HG03066 (cell line): Measurements from ENCODE around the gene ANXA11.
"Not testable (repeated sequence)": the region's sequence is repeated elsewhere in the genome, so short reads cannot be mapped to it uniquely, and the experiment has no call there.

Source experiments
- ATAC-seq: cut with Tn5 transposase; IDR thresholded peaks from one replicate; pipeline ENCODE4 v1.9.1; 2021; ENCODE audit warnings: low read depth; ENCODE audit not compliant: unreplicated experiment

ANXA11 gene

DNA sequence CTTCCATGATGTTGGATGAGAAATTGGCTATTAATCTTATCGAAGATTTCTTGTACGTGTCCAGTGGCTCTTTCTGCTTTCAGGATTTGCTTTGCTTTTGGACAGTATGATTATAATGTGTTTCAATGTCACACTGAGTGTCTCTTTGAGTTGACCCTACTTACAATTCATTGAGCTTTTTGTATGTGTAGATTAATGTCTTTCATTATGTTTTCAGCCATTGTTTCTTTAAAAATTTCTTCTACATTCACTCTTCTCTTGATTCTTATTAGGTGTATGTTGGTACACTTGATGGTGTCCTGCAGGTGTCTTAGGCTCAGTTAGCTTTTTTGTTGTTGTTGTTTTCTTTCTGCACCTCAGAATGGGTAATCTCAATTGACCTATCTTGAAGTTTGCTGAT lies 56.2 kb downstream of the ANXA11 start:
- no peak for ATAC-seq

DNA sequence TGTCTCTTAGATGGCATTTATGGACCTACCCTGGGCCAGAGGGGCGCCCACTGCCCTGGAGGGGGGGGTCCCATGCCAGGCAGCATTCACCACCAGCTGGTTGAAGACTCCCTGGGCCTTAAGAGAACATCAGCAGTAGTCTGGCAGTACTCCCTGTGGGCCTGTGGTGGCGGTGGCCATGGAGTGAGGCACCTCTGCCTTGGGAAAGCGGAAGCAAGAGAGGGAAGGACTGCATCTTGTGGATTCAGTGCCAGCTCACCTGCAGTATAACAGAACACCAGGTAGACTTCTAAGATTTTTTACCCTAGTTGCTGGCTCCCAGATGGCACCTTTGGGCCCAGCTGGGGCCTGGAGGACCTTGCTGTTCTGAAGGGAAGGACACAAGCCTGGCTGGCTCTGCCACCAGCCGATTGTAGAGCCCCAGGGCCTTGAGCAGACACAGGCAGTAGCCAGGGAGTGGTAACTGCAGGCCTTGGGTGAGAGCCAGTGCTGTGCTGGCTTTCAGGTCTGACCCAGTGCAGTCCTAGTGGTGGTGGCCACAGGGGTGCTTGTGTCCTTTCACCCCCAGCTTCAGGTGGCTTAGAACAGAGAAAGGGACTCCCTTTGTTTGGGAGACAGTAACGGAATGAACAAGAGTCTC lies 57.1 kb downstream of the ANXA11 start:
- ATAC-seq = no peak

DNA sequence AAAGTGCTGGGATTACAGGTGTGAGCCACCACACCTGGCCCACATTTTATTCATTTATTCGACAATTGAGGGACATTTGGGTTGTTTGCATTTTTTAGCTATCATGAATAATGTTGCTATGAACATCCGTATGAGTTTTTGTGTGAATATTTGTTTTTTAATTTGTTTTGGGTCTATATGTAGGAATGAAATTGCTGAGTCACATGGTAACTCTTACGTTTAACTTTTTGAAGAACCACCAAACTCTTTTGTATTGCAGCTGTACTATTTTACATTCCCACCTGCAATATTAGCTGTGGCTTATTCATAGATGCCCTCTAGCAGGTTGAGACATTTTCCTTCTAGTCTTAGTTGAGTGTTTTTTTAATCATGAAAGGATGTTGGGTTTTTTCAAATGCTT lies 58.4 kb downstream of the ANXA11 start:
- ATAC-seq = no peak

- not testable (repeated sequence) for ATAC-seq
Measured at GRCh38 chr10:80145406-80146308, 59.7 kb downstream of the ANXA11 start.

DNA sequence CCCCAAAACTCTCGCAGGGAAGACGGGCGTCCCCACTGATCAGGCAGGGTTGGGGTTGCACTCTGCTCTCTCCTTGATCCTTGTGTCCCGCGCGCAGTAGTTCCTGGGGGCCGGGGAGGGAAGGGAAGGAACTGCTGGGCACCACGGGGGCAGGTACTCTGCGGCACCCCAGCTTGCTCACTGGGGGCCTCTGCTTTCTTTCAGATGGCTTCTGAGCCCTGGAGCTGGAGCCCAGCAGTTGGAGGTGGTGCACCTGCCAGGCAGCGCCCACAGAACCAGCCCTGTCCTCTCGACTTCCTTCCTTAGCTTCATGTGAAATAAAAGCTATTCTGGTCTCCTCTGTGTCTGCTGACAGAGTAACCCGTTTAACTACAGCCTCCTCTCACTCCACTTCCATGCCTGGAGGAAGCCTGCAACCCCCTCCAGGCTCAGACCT lies 60.6 kb downstream of the ANXA11 start:
- peak; percentile 40 for ATAC-seq

DNA sequence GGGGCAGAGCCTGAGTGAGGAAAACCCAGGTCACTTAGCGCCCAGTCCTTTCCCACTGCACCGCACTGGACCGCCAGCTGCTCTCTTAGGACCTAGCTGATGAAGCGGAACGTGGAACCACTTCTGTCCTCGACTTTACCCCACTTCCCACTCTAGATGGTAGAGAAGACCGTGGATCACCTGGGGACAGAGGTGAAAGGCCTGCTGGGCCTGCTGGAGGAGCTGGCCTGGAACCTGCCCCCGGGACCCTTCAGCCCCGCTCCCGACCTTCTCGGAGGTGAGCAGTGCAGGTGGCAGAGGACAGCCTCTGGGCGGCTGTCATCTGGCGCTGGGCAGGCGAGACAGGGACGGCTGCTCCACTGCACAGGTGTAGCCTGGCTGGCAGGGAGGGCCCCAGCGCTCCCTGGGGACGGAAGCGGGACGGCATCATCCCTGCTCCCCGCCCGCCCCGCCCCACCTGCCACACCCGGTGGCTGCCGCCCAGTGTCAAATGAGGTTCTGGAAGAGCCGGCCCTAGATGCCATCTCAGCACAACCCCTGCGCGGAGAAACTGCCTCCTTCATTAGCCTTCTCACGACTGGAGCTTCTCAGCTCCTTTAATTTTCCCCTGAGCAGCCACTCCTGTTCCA lies 61.2 kb downstream of the ANXA11 start:
- peak; percentile 49 for ATAC-seq

- no peak for ATAC-seq
Measured at GRCh38 chr10:80141696-80142460, 63.5 kb downstream of the ANXA11 start.

DNA sequence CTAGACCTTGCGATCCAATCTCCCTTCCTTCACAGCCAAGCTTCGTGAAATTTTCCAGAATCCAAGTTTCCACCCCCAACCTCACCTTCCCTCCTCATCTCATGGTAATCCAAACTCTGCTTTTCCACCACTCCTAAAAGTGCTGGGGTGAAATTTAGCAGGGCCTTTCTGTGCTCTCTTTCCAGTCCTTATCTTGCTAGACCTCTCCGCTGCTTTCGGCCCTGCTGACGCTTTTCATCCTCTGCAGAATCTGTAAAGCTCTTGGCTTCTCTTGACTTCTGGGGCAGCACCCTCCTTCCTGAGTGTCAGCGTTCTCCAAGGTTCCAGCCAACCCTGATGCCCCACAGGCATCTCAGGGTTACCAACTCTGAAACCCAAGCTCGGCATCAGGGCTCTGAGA lies 65.1 kb downstream of the ANXA11 start:
- no peak for ATAC-seq

- no peak for ATAC-seq
Measured at GRCh38 chr10:80139265-80139664, 66.1 kb downstream of the ANXA11 start.

GRCh38 chr10:80137920-80138319 lies 67.4 kb downstream of the ANXA11 start:
- ATAC-seq = no peak

- no peak for ATAC-seq
Measured at GRCh38 chr10:80137031-80137862, 68.1 kb downstream of the ANXA11 start.

GRCh38 chr10:80136134-80136571 lies 69.2 kb downstream of the ANXA11 start:
- no peak for ATAC-seq

- not testable (repeated sequence) for ATAC-seq
Measured at GRCh38 chr10:80133687-80134086, 71.7 kb downstream of the ANXA11 start.

DNA sequence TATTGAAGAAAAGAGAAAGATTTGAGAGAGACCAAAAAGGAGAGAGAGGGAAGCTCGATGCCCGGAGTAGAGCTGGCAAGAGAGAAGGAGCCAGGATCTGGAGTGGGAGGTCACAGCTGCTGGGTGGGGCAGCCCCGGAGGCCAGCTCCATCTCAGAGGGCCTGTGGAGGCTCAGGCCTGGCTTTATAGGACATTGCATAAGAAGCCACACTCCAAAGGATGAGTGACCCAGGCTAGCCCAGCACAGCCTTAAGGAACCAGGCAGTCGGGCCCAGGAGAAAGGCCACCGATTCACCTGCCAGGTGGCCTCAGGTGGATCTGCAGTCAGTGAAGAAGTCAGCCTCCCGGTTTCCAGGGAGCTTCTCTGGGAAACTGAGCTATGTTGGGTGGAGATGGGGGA lies 72.1 kb downstream of the ANXA11 start:
- ATAC-seq = no peak

GRCh38 chr10:80132299-80133139 lies 72.8 kb downstream of the ANXA11 start, which contains the start of gene PLAC9:
TSS of gene PLAC9 (plus strand) at chr10:80132730. CDS start at chr10:80132763, 33 bp downstream.
- ATAC-seq = no peak

DNA sequence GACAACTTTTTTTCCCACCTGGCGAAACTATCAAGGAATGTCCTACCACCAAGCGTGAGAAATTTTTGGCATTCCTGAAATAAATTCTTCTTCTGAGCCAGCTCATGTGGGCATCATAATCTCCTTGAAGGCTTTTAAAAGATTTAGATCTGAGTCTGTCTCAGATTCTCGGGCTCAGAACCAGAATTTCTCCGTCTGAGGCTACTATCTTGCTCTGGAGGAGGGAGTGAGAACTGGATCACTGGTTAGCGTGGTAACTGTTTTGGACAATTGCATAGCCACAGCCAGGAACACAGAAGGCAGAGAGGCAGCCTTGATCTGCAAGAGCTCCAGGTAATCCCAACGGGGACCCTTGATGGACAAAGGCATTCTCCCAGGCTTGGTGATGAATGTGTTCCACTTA lies 73.8 kb downstream of the ANXA11 start:
- no peak for ATAC-seq

- ATAC-seq = no peak
Measured at GRCh38 chr10:80126876-80127275, 78.5 kb downstream of the ANXA11 start.

GRCh38 chr10:80122746-80123145 lies 82.6 kb downstream of the ANXA11 start:
- no peak for ATAC-seq
